ENCODE results near the gene TGFB2. TPM values are rescaled to one million over a fixed set of nuclear protein-coding genes. Genes with fewer than 3 reads are reported as not detected.

The TGFB2 gene
- total and polyA plus RNA-seq, 2 donors (not counting 1 experiment from before 2014, with no cell fraction given), result 0.55 to 0.76 TPM

DNA sequence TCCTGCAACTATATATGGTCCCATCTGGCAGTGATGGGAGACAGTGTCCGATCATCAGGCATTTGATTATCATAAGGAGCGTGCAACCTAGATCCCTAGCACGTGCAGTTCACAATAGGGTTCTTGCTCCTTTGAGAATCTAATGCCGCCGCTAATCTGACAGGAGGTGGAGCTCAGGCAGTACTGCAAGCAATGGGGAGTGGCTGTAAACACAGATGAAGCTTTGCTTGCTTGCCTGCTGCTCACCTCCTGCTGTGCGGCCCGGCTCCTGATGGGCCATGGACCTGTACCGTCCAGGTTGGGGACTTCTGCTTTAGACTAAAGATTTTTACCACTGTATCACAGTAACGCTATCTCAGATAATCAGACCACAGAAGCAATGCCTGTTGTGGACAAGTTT is 63.8 kb downstream of the TGFB2 start:
- 82% methylated on average over 8 of the region's 9 CpGs for WGBS (ENCODE audit: insufficient coverage)
- Mint-ChIP-seq H3K4me3 (no peak overlapping the region), H3K4me1 (no peaks in the 10 kb centered on the region), H3K9me3 (ENCODE audit: insufficient read depth) (no peaks in the 10 kb centered on the region), H3K27me3 (no peaks in the 10 kb centered on the region), H3K27ac (no peak overlapping the region)
- intact Hi-C loops (cut with micrococcal nuclease), result no loop called here
- no peak for DNase-seq
- Histone ChIP-seq H3K36me3 (replicated peaks in 1 of 2; ENCODE audit: control extremely low read depth in 1 of 2, control insufficient read depth in 1 of 2, extremely low read depth in 1 of 2, insufficient read depth in 2 of 2, low read length in 1 of 2) (no peaks in the 10 kb centered on the region), H3K9me3 (ENCODE audit: control extremely low read depth in 1 of 3, control insufficient read depth in 2 of 3, insufficient read depth in 1 of 3, low read length in 2 of 3) (no peaks in the 10 kb centered on the region), H3K27ac (ENCODE audit: low read length in 2 of 2) (no peak overlapping the region), H3K9ac (ENCODE audit: low read length) (no peak overlapping the region), H3K4me3 (ENCODE audit: control extremely low read depth in 1 of 5, extremely low read depth in 1 of 5, insufficient read depth in 1 of 5, low read depth in 2 of 5, low read length in 4 of 5) (no peak overlapping the region), H3K79me2 (ENCODE audit: control insufficient read depth, insufficient read depth, low read length) (no peaks in the 10 kb centered on the region), H4K20me1 (ENCODE audit: control insufficient read depth, insufficient read depth, low read length, poor library complexity, severe bottlenecking) (no peaks in the 10 kb centered on the region), H3K4me1 (ENCODE audit: control insufficient read depth in 2 of 2, insufficient read depth in 2 of 2, low read length in 2 of 2) (no peaks in the 10 kb centered on the region), H2AFZ (ENCODE audit: insufficient read depth, low read depth, low read length, poor library complexity, severe bottlenecking) (no peak overlapping the region), H3K4me2 (replicated peaks; ENCODE audit: low read depth, low read length, poor library complexity, severe bottlenecking) (no peak overlapping the region), H3K27me3 (replicated peaks in 1 of 4; ENCODE audit: control extremely low read depth in 1 of 4, control insufficient read depth in 3 of 4, insufficient read depth in 4 of 4, low read length in 3 of 4) (no peaks in the 10 kb centered on the region)
- no peak for ATAC-seq (ENCODE audit: low read depth)
- TF ChIP-seq CTCF (IDR thresholded peaks at IDR 0.05) (no peak), EZH2 (IDR thresholded peaks at IDR 0.05; ENCODE audit: borderline replicate concordance, insufficient read depth, low read depth, low read length, poor library complexity, severe bottlenecking) (no peak)
- ChIA-PET CTCF (no interaction called here), POLR2A (no interaction called here)

DNA sequence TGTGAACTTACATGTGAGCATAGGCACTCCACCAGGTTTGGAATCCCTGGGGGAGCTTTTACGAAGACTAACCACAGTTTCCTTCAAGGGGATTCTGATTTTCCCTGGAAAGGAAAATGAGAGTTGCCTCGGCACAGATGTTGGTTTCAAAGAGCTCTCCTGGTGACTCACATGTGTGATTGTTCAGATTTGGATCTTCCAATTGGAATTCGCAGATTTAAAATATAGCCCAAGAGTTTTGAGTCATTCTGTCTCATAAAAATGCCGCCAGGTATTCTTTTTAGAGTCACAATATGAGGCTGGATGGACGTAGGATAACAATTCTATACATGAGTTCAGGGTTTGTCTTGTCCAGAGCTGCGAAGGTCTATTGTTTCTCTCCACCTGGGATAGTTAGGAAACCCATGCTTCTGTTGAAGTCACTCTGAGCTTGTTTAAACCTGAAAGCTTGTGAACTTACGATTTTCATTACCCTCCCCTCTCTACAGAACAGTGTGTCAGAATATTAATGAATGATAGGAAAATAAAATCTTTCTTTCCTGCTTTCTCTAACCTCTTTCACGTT is 64.9 kb downstream of the TGFB2 start:
- intact Hi-C loops (cut with micrococcal nuclease), result no loop called here
- Histone ChIP-seq H3K79me2 (ENCODE audit: control insufficient read depth, insufficient read depth, low read length) (no peaks in the 10 kb centered on the region), H3K4me3 (ENCODE audit: control extremely low read depth in 1 of 5, extremely low read depth in 1 of 5, insufficient read depth in 1 of 5, low read depth in 2 of 5, low read length in 4 of 5) (no peak overlapping the region), H3K27me3 (replicated peaks in 1 of 4; ENCODE audit: control extremely low read depth in 1 of 4, control insufficient read depth in 3 of 4, insufficient read depth in 4 of 4, low read length in 3 of 4) (no peaks in the 10 kb centered on the region), H3K4me1 (ENCODE audit: control insufficient read depth in 2 of 2, insufficient read depth in 2 of 2, low read length in 2 of 2) (no peaks in the 10 kb centered on the region), H4K20me1 (ENCODE audit: control insufficient read depth, insufficient read depth, low read length, poor library complexity, severe bottlenecking) (no peaks in the 10 kb centered on the region), H3K9me3 (ENCODE audit: control extremely low read depth in 1 of 3, control insufficient read depth in 2 of 3, insufficient read depth in 1 of 3, low read length in 2 of 3) (no peaks in the 10 kb centered on the region), H3K27ac (ENCODE audit: low read length in 2 of 2) (no peak overlapping the region), H3K4me2 (replicated peaks; ENCODE audit: low read depth, low read length, poor library complexity, severe bottlenecking) (no peak overlapping the region), H3K9ac (ENCODE audit: low read length) (no peak overlapping the region), H3K36me3 (replicated peaks in 1 of 2; ENCODE audit: control extremely low read depth in 1 of 2, control insufficient read depth in 1 of 2, extremely low read depth in 1 of 2, insufficient read depth in 2 of 2, low read length in 1 of 2) (no peaks in the 10 kb centered on the region), H2AFZ (ENCODE audit: insufficient read depth, low read depth, low read length, poor library complexity, severe bottlenecking) (no peak overlapping the region)
- WGBS (ENCODE audit: insufficient coverage), result 86% methylated on average over 6 of the region's 8 CpGs
- Mint-ChIP-seq H3K9me3 (ENCODE audit: insufficient read depth) (no peaks in the 10 kb centered on the region), H3K4me1 (no peaks in the 10 kb centered on the region), H3K4me3 (no peak overlapping the region), H3K27ac (no peak overlapping the region), H3K27me3 (no peaks in the 10 kb centered on the region)
- ChIA-PET CTCF (no interaction called here), POLR2A (no interaction called here)
- ATAC-seq (ENCODE audit: low read depth) (no peak), DNase-seq (no peak)
- TF ChIP-seq CTCF (IDR thresholded peaks at IDR 0.05), result no peak
- TF ChIP-seq EZH2 (IDR thresholded peaks at IDR 0.05; ENCODE audit: borderline replicate concordance, insufficient read depth, low read depth, low read length, poor library complexity, severe bottlenecking), result no peak
